Brain pericyte (primary cell): ENCODE results near the gene MAP3K2.
A peak's percentile ranks its signal among the peaks of the same experiment; 100 is the strongest.

Experiments
- DNase-seq: peaks from one replicate; pipeline ENCODE4 v3.0.0-alpha.2; 2012; ENCODE audit warnings: low read depth, low spot score

Gene MAP3K2, protein sequence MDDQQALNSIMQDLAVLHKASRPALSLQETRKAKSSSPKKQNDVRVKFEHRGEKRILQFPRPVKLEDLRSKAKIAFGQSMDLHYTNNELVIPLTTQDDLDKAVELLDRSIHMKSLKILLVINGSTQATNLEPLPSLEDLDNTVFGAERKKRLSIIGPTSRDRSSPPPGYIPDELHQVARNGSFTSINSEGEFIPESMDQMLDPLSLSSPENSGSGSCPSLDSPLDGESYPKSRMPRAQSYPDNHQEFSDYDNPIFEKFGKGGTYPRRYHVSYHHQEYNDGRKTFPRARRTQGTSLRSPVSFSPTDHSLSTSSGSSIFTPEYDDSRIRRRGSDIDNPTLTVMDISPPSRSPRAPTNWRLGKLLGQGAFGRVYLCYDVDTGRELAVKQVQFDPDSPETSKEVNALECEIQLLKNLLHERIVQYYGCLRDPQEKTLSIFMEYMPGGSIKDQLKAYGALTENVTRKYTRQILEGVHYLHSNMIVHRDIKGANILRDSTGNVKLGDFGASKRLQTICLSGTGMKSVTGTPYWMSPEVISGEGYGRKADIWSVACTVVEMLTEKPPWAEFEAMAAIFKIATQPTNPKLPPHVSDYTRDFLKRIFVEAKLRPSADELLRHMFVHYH

DNA sequence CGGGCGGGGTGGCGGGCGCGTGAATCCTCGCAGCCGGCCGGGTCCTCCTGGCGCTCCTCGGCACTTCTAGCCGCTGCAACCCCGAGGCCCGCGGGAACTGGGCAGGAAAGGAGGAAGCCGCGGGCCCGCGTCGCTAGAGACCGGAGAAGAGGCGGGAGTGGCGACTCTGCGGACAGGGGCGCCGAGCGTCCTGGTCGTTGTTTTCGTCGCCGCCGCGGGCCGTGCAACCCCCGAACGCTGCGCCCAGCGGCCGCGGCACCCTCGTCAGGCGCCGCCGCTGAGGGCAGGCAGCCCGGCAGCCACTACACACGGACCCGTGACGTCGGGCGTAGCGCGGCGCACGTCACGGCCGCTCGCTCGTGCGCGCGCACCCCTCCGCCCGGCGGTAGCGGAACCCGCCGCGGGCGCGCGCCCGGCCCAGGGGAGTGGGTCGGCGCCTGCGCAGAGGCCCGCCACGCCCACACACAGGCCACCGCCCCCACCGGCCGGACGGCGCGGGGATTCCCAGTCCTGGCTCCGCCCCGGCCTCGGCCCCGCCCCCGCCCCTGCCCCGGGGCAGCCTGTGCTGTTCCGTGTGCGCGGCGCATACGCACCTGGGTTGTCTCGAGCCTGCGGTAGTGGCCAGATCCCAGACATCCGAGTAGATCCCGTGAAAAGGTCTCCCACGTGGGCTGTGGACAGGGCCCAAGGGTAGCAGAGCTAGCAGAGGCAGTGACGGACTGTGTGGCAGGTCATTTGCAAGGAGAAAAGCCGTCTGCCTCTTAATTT, at the start of gene MAP3K2:
Gene MAP3K2 (minus strand): TSS at position 321 of the 768 bp plus-strand sequence. CDS start 44,846 bp downstream, outside the sequence.
- peak; percentile 29 for DNase-seq

DNA sequence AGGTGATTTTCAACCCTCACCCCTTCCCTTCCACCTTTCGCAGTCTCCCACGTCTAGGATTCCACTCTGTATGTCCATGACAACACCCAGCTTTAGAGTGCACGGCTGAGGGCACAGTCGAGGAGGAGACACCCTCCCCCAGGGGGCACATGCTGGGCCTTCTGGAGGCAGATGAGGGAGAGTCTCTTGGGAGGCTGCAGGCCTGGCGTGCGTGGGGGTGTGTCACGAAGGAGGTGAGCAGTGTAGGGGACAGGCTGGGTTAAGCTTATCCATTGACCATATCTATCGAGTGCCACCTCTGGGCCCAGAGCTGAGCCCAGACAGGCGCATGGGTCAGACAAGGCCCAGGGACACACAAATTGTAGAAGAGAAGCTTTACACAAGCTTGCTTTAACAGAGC, 49.3 kb upstream of the MAP3K2 start:
- no peak for DNase-seq

DNA sequence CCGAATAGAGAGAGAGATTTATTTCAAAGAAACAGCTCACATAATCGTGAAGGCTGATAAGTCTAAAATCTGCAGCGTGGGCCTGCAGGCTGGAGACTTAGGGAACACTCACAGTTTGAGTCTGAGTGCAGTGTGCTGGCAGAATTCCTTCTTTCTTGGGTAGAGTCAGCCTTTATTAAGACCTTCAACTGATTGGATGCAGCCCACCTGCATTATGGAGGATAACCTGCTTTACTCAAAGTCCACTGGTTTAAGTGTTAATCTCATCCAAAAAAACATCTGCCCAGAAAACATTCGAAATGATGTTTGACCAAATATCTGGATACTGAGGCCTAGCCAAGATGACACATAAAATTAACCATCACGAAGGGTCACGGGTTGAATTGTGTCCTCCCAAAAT, 46.7 kb upstream of the MAP3K2 start:
- DNase-seq: no peak

DNA sequence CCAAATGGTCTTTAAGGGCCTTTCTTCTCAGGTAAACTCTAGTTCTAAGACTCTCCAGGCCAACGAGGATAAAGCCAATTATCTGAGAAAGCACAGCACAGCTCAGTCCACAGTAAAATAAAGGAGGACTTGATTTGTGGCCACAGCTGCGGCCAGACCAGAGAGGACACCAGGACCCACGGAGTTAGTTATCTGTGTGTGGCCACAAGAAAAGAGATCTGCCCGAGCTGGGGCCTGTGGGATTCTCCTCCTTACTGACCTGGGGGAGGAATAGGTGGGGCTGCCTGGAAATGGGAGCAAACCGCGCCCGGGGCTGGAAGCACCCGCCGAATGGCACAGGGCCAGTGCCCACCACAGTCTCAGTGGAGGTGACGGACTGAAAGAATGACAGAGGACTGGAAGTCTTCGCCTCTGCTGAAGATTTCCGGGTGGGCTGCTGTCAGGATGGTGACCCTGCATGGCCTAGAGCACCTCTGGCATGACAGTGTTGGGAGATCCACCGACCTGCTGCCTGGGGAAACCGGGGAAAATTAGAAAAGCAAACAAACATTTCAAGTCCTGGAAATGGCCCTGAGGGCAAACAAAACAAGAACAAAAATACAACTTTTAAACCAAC, 43.7 kb upstream of the MAP3K2 start:
- no peak for DNase-seq

DNA sequence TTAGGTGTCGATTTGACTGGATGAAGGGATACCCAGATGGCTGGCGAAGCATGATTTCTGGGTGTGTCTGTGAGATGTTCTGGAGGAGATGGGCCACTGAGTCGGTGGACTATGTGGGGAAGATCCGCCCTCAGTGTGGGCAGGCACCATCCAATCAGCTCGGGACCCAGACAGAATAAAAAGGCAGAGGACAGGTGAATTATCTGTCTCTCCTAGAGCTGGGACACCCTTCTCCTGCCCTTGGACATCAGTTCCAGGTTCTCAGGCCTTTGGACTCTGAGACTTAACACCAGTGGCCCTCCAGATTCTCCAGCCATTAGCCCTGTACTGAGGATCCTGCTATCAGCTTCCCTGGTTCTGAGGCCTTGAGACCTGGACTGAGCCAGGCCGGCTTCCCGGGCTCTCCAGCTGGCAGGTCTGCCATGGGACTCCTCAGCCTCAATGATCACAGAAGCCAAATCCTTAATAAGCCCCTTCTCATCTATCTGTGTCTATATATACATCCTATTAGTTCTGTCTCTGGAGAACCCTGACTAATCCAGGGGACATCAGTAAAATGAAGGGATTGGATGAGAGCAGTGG, 42.2 kb upstream of the MAP3K2 start:
- DNase-seq: no peak

DNA sequence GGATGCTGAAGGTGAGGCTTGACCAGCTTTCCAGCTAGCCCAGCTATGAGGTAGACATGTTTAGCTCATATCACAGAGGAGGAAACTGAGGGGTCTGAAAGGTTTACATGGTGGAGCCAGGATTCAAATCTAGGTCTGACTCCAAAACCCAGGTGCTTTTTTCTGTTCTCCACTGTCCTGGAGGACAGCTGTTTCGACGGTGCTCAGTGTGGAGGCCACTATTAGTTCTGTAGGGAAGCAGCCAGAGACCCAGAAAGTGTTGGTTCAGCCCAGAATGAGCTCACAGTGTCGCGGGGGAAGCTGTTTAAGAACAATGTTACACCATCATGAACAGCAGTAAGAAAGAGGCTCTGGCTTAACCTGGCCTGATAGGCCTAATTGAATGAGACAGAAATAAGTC, 41.5 kb upstream of the MAP3K2 start:
- no peak for DNase-seq

DNA sequence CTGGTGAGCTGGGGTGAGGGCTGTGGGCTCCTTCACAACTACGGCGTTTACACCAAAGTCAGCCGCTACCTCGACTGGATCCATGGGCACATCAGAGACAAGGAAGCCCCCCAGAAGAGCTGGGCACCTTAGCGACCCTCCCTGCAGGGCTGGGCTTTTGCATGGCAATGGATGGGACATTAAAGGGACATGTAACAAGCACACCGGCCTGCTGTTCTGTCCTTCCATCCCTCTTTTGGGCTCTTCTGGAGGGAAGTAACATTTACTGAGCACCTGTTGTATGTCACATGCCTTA, 41.0 kb upstream of the MAP3K2 start:
- DNase-seq: no peak

DNA sequence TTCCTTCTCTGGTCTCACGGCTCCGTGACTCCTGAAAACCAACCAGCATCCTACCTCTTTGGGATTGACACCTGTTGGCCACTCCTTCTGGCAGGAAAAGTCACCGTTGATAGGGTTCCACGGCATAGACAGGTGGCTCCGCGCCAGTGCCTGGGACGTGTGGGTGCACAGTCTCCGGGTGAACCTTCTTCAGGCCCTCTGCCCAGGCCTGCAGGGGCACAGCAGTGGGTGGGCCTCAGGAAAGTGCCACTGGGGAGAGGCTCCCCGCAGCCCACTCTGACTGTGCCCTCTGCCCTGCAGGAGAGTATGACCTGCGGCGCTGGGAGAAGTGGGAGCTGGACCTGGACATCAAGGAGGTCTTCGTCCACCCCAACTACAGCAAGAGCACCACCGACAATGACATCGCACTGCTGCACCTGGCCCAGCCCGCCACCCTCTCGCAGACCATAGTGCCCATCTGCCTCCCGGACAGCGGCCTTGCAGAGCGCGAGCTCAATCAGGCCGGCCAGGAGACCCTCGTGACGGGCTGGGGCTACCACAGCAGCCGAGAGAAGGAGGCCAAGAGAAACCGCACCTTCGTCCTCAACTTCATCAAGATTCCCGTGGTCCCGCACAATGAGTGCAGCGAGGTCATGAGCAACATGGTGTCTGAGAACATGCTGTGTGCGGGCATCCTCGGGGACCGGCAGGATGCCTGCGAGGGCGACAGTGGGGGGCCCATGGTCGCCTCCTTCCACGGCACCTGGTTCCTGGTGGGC, 40.5 kb upstream of the MAP3K2 start:
- DNase-seq: no peak

DNA sequence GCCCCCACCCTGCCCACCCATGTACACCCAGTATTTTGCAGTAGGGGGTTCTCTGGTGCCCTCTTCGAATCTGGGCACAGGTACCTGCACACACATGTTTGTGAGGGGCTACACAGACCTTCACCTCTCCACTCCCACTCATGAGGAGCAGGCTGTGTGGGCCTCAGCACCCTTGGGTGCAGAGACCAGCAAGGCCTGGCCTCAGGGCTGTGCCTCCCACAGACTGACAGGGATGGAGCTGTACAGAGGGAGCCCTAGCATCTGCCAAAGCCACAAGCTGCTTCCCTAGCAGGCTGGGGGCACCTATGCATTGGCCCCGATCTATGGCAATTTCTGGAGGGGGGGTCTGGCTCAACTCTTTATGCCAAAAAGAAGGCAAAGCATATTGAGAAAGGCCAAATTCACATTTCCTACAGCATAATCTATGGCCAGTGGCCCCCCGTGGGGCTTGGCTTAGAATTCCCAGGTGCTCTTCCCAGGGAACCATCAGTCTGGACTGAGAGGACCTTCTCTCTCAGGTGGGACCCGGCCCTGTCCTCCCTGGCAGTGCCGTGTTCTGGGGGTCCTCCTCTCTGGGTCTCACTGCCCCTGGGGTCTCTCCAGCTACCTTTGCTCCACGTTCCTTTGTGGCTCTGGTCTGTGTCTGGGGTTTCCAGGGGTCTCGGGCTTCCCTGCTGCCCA, 39.7 kb upstream of the MAP3K2 start:
- no peak for DNase-seq

DNA sequence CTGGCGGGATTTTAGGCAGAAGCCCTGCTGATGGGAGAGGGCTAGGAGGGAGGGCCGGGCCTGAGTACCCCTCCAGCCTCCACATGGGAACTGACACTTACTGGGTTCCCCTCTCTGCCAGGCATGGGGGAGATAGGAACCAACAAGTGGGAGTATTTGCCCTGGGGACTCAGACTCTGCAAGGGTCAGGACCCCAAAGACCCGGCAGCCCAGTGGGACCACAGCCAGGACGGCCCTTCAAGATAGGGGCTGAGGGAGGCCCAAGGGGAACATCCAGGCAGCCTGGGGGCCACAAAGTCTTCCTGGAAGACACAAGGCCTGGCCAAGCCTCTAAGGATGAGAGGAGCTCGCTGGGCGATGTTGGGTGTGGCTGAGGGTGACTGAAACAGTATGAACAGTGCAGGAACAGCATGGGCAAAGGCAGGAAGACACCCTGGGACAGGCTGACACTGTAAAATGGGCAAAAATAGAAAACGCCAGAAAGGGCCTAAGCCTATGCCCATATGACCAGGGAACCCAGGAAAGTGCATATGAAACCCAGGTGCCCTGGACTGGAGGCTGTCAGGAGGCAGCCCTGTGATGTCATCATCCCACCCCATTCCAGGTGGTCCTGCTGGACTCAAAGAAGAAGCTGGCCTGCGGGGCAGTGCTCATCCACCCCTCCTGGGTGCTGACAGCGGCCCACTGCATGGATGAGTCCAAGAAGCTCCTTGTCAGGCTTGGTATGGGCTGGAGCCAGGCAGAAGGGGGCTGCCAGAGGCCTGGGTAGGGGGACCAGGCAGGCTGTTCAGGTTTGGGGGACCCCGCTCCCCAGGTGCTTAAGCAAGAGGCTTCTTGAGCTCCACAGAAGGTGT, 39.0 kb upstream of the MAP3K2 start:
- DNase-seq: no peak

DNA sequence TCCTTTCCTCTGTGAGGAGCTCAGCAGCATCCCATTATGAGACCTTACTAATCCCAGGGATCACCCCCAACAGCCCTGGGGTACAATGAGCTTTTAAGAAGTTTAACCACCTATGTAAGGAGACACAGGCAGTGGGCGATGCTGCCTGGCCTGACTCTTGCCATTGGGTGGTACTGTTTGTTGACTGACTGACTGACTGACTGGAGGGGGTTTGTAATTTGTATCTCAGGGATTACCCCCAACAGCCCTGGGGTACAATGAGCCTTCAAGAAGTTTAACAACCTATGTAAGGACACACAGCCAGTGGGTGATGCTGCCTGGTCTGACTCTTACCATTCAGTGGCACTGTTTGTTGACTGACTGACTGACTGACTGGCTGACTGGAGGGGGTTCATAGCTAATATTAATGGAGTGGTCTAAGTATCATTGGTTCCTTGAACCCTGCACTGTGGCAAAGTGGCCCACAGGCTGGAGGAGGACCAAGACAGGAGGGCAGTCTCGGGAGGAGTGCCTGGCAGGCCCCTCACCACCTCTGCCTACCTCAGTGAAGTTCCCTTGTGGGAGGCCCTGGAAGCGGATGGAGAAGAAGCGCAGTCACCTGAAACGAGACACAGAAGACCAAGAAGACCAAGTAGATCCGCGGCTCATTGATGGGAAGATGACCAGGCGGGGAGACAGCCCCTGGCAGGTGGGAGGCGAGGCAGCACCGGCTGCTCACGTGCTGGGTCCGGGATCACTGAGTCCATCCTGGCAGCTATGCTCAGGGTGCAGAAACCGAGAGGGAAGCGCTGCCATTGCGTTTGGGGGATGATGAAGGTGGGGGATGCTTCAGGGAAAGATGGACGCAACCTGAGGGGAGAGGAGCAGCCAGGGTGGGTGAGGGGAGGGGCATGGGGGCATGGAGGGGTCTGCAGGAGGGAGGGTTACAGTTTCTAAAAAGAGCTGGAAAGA, 38.0 kb upstream of the MAP3K2 start:
- no peak for DNase-seq

DNA sequence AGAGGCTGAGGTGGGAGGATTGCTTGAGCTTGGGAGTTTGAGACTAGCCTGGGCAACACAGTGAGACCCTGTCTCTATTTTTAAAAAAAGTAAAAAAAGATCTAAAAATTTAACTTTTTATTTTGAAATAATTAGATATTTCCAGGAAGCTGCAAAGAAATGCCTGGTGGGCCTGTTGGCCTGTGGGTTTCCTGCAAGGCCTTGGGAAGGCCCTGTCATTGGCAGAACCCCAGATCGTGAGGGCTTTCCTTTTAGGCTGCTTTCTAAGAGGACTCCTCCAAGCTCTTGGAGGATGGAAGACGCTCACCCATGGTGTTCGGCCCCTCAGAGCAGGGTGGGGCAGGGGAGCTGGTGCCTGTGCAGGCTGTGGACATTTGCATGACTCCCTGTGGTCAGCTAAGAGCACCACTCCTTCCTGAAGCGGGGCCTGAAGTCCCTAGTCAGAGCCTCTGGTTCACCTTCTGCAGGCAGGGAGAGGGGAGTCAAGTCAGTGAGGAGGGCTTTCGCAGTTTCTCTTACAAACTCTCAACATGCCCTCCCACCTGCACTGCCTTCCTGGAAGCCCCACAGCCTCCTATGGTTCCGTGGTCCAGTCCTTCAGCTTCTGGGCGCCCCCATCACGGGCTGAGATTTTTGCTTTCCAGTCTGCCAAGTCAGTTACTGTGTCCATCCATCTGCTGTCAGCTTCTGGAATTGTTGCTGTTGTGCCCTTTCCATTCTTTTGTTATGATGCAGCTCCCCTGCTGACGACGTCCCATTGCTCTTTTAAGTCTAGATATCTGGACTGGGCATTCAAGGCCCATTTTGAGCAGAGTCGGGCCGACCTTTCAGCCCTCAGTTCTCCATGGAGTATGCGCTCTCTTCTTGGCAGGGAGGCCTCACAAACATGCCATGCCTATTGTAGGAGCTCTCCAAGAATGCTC, 37.1 kb upstream of the MAP3K2 start:
- no peak for DNase-seq

DNA sequence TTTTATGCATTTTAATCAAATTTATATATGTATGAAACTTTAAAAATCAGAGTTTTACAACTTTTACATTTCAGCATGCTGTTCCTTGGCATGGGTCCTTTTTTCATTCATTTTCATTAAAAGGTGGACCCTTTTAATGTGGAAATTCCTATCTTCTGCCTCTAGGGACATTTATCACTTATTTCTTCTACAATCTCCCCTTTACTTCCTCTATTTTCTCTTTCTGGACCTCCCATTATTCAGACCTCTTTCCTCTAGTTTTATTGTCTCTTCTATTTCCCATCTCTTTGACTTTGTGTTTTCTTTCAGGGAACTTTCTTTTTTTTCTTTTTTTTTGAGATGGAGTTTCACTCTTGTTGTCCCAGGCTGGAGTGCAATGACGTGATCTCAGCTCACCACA, 36.1 kb upstream of the MAP3K2 start:
- DNase-seq: no peak

DNA sequence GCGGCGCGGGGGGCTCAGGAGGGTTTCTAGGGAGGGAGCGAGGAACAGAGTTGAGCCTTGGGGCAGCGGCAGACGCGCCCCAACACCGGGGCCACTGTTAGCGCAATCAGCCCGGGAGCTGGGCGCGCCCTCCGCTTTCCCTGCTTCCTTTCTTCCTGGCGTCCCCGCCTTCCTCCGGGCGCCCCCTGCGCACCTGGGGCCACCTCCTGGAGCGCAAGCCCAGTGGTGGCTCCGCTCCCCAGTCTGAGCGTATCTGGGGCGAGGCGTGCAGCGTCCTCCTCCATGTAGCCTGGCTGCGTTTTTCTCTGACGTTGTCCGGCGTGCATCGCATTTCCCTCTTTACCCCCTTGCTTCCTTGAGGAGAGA, 35.7 kb upstream of the MAP3K2 start:
- DNase-seq: no peak

DNA sequence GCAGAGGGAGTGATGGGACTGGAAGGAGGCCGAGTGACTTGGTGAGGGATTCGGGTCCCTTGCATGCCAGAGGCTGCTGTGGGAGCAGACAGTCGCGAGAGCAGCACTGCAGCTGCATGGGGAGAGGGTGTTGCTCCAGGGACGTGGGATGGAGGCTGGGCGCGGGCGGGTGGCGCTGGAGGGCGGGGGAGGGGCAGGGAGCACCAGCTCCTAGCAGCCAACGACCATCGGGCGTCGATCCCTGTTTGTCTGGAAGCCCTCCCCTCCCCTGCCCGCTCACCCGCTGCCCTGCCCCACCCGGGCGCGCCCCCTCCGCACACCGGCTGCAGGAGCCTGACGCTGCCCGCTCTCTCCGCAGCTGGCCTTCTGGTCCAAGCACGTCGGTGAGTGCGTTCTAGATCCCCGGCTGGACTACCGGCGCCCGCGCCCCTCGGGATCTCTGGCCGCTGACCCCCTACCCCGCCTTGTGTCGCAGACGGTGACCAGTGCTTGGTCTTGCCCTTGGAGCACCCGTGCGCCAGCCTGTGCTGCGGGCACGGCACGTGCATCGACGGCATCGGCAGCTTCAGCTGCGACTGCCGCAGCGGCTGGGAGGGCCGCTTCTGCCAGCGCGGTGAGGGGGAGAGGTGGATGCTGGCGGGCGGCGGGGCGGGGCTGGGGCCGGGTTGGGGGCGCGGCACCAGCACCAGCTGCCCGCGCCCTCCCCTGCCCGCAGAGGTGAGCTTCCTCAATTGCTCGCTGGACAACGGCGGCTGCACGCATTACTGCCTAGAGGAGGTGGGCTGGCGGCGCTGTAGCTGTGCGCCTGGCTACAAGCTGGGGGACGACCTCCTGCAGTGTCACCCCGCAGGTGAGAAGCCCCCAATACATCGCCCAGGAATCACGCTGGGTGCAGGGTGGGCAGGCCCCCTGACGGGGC, 35.0 kb upstream of the MAP3K2 start:
- no peak for DNase-seq

DNA sequence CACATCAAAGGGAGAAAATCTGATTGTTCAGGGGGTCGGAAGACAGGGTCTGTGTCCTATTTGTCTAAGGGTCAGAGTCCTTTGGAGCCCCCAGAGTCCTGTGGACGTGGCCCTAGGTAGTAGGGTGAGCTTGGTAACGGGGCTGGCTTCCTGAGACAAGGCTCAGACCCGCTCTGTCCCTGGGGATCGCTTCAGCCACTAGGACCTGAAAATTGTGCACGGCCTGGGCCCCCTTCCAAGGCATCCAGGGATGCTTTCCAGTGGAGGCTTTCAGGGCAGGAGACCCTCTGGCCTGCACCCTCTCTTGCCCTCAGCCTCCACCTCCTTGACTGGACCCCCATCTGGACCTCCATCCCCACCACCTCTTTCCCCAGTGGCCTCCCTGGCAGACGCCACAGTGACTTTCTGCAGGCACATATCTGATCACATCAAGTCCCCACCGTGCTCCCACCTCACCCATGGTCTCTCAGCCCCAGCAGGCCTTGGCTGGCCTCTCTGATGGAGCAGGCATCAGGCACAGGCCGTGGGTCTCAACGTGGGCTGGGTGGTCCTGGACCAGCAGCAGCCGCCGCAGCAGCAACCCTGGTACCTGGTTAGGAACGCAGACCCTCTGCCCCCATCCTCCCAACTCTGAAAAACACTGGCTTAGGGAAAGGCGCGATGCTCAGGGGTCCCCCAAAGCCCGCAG, 34.2 kb upstream of the MAP3K2 start:
- DNase-seq: no peak
